GM21447 (cell line): Measurements from ENCODE around the gene POLDIP3.
"Not testable (repeated sequence)": the region's sequence is repeated elsewhere in the genome, so short reads cannot be mapped to it uniquely, and the experiment has no call there.

Source experiments
- ATAC-seq: cut with Tn5 transposase; IDR thresholded peaks from one replicate; pipeline ENCODE4 v1.9.1; 2021; ENCODE audit not compliant: unreplicated experiment

The POLDIP3 gene

DNA sequence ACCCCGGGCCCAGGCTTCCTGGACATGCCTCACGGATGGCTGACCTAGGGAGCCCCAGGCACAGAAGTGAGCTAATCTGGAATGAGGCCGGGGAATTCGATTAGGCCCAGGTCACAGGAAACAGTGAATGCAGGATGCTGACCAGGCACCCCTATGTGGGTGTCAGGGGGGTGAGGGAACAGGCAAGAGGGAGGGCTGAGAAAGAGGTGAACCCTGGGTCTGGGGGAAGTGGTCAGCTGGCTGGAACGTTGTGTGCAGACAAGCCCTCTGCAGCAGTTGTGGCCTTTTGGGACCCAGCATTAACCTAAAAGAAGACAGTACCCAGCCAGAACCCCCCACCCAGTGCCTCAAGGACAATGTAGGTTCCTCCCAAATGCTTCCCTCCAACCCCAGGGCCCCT is 52.8 kb downstream of the POLDIP3 start:
- ATAC-seq, result no peak

DNA sequence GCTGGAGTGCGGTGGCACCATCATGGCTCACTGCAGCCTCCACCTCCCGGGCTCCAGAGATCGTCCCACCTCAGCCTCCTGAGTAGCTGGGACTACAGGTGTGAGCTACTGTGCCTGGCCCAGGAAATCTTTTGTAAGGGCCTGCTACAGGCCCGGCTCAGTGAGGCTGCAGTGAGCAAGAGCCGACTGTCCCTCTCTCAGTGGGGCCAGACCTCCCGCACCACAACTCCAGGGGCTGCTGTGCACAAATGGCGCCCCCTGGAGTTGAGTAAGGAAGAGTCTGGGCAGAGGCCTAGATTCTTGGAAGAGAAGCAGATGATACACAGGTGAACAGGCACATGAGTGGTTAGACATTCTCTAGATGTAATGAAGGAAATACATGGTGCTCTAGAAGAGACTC is 53.9 kb downstream of the POLDIP3 start:
- ATAC-seq, result no peak

DNA sequence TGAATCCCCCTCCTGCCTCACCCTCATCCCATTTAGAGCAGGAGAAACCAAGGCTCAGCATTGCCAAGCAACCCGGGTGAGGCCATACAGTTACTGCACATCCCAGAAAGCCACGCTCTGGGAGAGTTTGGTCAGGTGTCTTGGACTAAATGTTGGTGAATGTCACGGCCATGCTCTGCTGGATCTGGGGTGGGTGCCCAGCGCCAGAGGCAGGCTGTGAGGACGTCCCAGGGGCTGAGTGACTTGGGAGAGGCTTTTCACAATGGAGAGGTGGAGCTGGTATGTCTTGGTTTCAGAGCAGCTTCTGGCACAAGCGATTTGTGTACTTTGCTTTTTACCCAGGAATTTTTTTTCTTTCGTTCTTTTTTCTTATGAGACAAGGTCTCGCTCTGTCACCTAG is 54.3 kb downstream of the POLDIP3 start:
- no peak for ATAC-seq

DNA sequence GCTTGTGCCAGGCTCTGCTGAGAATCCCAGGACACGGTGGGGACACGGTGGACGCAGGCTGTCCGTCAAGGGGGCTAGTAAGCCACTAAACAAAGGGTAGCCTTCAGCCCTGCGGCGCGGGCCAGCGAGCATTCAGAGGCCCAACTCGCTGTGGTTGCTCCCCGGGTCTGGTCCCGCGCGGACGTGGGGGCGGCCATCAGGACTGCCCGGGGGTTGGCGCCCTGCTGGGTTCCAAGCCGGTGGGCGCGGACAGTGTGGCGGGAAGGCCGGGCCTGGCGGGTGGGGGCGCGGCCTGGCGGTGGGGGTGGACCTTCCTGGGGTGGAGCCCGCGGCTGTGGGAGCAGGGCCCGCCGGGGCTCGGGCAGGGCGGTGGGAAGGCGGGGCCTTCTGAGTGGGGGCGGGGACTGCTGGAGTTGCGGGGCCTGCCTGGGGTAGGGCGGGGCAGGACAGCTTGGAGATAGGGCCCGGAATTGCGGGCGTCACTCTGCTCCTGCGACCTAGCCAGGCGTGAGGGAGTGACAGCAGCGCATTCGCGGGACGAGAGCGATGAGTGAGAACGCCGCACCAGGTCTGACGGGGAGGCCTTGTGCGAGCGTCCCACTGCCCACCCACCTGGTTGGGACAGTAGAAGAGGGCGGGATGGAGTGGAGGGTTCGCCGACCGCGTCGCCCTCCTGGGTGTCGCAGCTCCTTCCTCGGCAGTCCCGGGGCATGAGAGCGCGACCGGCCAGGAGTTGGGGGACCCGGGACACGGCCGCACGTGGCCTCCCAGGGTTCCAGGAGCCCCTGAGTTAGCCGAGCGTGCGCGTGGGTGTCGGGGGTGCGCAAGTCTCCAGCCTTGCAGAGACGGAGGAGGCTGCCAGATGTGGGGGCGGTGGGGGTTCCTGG is 61.0 kb downstream of the POLDIP3 start, which contains the start of gene SERHL2:
SERHL2 (plus strand) TSS at position 482 of the 887 bp plus-strand sequence; CDS start at position 547, 65 bp downstream.
- ATAC-seq, result peak; percentile 67

DNA sequence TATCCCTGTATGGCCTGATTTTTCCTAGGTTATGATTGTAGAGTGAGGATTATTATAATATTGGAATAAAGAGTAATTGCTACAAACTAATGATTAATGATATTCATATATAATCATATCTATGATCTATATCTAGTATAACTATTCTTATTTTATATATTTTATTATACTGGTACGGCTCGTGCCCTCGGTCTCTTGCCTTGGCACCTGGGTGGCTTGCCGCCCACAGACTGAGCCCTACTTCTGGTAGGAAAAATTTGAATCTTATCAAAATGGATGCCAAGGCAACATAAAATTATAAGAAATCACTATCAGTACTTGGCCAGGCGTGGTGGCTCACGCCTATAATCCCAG is 62.4 kb downstream of the POLDIP3 start:
- not testable (repeated sequence) for ATAC-seq

DNA sequence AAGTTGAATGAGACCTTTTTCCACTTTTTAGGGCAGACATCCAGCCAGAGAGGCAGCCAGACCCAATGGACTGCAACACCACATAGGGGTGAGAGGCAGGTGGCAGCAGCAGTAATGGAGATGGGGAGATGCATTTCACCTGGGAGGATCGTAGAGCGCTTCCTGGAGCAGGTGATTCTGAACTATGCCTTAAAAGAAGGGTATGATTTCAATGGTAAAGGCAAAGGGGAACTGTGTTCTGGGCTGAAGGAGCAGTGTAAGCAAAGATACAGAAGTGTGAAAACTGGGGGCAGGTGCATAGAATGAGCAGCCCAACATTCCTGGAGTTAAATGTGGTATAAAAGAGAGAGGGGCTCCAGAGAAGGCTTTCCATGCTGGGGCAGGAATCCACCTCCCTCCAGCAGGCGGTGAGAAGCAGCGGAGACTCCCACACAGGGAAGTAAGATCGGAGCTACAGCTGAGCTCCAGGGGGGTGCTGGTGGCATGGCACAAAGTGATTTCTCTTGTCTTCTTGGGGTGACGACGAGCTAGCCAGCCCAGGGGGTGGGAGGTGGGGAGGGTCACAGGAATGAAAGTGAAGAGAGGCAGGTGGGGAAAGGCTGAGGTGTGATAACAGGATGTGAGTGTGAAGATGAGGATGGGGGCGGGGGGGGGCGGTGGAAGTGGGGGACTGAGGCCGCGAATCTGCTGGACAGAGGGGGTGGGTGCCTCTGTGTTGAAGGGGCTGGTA is 65.2 kb downstream of the POLDIP3 start:
- no peak for ATAC-seq

DNA sequence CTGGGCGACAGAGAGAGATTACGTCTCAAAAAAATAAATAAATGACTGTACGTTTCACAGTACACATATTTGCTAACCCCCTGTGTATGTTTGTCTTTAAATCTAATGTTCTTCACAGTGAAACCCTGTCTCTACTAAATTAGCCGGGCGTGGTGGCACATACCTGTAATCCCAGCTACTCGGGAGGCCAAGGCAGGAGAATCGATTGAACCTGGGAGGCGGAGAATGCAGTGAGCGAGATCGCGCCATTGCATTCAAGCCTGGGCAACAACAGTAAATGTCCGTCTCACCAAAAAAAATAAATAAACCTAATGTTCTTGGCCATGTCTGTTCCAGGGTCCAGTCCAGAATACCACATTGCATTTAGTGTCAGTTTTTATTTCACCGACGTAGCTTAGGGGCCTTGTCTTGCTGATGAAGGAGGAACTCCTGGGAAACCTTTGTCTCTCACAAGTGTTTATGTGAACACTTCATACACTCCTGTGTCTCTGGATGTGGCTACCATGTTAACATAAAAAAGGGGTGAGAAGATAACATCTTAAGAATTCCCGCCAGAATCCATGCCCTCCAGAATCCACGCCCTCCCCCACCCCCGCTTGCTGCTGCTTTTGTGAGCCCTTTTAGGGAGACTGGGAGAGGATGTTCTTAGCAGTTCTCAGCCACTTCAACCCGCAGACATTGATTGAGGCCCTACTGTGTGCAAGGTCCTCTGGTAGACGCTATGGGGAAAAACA is 65.9 kb downstream of the POLDIP3 start:
- no peak for ATAC-seq

DNA sequence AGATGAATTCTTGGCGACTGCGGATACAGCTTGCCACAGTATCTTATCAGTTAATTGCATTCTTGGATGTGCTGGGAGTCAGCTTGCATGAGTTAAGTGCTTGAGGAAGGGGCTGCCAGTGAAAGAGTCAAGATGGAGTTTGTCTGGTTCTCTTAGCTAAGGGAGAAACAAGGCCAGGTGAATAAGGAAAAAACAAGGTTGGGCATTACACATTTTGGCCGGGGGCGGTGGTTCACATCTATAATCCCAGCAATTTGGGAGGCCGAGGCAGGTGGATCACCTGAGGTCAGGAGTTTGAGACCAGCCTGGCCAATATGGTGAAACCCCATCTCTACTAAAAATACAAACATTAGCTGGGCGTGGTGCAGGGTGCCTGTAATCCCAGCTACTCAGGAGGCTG is 66.6 kb downstream of the POLDIP3 start:
- ATAC-seq, result not testable (repeated sequence)

DNA sequence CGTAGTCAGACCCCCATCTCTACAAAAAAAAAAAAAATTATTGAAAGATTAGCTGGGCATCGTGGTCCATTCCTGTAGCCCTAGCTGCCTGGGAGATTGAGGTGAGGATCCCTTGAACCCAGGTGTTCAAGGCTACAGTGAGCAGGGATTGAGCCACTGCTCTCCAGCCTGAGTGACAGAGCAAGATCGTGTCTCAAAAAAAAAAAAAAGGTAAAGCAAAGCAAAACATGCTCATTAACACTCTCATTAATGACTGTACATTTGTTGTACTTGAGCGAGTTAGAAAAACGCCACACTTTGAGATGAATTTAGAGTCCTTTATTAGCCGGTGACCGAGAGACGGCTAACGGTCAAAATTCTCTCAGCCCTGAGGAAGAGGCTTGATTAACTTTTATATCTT is 67.1 kb downstream of the POLDIP3 start:
- no peak for ATAC-seq

DNA sequence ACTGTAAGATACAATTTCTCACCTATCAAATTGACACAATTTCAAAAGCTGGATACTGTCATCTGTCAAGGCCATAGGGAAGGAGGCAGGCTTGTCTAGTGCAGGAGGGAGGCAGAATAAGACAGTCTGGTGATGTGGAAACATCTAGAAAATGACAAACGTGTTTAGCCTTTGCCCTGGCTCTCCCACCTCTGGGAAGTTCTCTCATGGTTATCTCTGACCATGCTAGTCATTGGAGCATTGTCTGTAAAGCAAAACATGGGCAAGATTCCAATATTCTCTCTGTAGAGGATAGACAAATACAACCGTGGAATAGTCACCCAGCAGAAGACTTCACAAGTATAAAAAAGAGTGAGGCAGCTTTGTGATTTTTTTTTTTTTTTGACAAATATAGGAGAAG is 70.0 kb downstream of the POLDIP3 start:
- no peak for ATAC-seq

DNA sequence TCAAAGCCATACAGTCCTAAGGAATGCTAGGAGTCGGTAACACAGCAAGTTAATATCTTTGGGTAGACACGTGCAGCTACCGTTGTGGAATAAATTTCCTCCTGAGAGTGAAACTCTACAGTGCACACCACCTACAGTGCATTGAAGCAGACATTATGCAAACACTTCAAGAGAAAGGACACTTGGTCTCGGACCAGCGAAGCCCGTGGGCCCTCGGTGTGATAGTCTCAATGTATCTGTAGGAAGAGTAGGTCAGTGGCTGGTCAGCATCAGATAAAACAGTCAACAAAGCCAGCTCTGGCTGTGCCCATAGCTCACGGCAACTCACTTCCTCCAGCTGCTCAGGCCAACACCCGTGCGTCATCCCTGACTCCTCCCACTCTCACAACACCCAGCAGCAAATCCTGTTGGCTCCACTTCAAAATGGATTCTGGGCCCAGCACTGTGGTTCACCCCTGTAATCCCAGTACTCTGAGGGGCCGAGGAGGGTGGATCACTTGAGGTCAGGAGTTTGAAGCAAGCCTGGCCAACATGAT is 75.4 kb downstream of the POLDIP3 start:
- peak; percentile 50 for ATAC-seq

DNA sequence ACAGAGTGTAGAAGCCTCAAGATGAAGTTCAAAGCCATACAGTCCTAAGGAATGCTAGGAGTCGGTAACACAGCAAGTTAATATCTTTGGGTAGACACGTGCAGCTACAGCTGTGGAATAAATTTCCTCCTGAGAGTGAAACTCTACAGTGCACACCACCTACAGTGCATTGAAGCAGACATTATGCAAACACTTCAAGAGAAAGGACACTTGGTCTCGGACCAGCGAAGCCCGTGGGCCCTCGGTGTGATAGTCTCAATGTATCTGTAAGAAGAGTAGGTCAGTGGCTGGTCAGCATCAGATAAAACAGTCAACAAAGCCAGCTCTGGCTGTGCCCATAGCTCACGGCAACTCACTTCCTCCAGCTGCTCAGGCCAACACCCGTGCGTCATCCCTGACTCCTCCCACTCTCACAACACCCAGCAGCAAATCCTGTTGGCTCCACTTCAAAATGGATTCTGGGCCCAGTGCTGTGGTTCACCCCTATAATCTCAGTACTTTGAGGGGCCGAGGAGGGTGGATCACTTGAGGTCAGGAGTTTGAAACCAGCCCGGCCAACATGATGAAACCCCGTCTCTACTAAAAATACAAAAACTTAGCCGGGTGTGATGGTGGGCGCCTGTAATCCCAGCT is 77.4 kb downstream of the POLDIP3 start:
- peak; percentile 44 for ATAC-seq

DNA sequence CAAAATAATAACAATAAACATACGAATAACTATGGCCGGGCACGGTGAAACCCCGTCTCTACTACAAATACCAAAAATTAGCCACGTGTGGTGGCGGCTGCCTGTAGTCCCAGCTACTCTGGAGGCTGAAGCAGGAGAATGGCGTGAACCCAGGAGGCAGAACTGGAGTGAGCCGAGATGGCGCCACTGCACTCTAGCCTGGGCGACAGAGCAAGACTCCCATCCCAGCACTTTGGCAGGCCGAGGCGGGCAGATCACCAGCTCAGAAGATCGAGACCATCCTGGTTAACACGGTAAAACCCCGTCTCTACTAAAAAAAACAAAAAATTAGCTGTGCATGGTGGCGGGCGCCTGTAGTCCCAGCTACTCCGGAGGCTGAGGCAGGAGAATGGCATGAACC is 78.0 kb downstream of the POLDIP3 start:
- ATAC-seq, result not testable (repeated sequence)

DNA sequence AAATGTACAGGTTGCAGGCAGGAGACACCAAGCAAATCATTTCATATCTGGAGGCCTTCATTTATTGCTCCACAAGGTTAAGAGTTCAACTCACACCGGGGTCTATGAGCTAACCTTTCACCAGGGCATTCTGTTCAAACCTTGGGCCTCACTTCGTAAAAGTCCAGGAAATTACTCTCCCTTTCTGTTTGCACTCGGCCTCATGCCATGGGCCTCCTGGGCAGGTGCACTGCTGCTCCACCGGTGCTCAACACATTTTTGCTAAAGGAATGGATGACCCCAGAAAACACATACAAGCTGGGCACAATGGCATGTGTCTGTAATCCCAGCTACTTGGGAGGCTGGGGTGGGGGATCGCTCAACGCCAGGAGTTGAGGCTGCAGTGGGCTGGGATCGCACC is 78.5 kb downstream of the POLDIP3 start:
- ATAC-seq, result no peak

DNA sequence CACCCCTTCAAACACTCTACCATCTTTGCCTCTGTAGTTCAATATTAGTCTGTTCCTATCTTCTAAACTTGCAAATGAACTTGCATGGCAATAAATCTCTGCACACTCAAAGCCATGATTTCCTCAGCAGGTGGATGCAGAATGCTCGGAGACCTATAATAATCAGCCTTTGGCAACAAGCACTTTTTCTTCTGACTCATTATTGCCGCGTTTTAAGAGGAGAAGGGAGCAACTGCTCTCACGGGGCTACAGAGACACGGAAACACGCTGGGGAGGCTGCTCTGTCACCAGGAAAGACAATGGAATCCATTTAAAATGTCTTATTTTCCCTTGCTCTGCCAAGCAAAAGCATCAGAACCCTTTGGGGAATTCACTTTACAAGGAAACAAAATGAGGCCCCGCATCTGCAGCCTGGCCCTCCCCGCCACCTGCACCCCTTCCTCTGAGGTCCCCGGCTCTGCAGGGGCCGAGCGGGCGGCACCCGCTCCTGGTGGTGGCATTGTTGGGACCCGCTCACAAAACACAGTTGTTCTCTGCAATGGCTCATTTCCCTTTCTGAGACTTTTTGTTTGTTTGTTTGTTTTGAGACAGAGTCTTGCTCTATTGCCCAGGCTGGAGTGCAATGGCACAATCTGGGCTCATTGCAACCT is 79.5 kb downstream of the POLDIP3 start:
- ATAC-seq, result not testable (repeated sequence)
